MM.1S (cell line): Measurements from ENCODE around the gene ATP6V1B1.

Source experiments
- CTCF ChIP-seq: fragments of 300-600 bp; sonication (generic); IDR thresholded peaks from 2 replicates; pipeline ENCODE4 v1.5.1; 2016; ENCODE audit warnings: antibody characterized with exemption, low read length, mixed read lengths
- EZH2 ChIP-seq: fragments of 300-600 bp; sonication (generic); optimal IDR thresholded peaks from 2 replicates; pipeline ENCODE3; 2017; ENCODE audit warnings: low read depth, mild to moderate bottlenecking, antibody characterized with exemption, low read length, mixed read lengths
- EZH2phosphoT487 ChIP-seq: fragments of 300-600 bp; sonication (generic); IDR thresholded peaks from 2 replicates; pipeline ENCODE4 v1.6.1; 2018; ENCODE audit warnings: antibody characterized with exemption, low read length

DNA sequence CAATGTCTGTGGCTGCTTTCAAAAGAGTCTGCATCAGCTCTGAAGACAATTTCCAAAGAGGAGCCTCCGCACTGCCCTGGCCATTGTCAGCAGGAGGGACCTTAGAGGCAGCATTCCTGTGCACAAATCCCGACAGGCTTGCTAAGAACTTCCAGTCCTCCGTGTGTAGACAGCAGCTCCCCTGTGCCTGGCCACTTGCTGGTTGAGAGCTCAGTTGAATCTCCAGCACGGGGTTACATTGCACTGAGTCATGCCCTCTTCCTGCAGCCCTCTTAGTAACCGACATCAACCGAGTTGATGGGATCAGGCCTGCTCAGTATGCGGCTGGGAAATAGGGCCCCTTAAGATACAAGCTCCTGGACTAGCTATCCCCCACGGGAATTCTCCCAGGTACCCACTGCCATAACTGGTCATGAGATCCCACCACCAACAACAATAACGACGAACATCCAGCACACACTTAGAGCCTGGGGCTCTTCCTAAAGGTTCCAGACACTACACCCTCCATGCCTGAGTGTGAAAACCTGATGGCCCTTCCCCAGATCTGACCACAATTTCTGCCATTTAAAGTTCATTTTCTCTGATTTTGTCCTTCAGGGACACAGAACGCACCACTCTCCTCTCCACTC is 12.0 kb downstream of the ATP6V1B1 start:
- TF ChIP-seq CTCF (no peak), EZH2 (no peak), EZH2phosphoT487 (no peak)
